GM19023 (cell line): ENCODE results near the gene AIFM3.

Source experiments
- ATAC-seq: cut with Tn5 transposase; IDR thresholded peaks from one replicate; pipeline ENCODE4 v1.9.1; 2021; ENCODE audit warnings: mild to moderate bottlenecking, moderate library complexity; ENCODE audit not compliant: unreplicated experiment

The AIFM3 gene

DNA sequence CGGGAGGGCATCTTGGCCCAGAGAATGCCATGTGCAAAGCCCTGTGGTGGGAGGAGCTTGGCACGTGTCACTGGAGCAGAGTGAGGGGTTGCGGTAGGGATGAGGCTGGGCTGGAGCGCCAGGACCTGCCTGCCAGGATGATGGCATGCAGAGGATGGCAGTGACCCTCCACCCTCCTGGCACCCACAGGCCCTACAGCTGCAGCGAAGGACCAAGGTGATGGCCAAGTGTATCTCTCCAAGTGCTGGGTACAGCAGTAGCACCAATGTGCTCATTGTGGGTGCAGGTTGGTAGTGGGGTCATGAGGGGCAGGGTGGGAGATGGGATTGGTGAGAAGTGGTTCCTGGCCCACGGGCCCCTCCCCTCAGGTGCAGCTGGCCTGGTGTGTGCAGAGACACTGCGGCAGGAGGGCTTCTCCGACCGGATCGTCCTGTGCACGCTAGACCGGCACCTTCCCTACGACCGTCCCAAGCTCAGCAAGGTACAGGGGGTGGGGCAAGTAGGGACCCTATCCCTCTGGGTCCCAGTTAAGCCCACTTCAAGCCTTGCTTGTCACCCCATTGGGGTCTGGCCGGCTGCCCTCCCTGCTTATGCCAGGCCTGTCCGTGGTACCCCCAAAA is 7.4 kb downstream of the AIFM3 start:
- ATAC-seq, result no peak

DNA sequence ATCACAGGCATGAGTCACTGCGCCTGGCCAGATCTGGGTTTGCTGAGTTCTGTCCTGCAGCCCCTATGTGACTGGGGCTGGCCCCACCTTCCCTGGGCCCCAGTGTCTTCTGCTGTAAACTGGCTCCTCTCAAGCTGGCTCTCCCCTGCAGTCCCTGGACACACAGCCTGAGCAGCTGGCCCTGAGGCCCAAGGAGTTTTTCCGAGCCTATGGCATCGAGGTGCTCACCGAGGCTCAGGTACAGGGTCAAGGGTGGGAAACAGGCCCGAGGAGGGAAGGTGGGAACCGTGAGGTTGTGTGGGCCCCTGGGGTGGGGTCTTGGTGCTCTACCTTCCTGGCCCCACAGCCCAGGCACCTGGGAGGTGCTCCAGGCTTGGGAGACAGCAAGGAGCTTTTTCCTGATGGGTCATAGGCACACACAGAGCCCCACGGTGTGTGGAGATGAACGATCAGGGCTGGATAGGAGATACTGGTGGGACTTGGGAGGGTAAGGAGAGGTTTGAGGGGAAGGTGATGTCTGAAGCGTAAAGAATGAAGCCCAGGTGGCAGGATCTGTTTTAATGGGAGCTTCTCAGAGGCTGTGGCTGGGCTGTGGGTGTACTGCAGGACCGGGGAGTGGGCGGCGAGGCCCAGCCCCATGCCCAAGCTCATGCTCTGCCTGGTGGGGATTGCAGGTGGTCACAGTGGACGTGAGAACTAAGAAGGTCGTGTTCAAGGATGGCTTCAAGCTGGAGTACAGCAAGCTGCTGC is 8.7 kb downstream of the AIFM3 start:
- no peak for ATAC-seq

DNA sequence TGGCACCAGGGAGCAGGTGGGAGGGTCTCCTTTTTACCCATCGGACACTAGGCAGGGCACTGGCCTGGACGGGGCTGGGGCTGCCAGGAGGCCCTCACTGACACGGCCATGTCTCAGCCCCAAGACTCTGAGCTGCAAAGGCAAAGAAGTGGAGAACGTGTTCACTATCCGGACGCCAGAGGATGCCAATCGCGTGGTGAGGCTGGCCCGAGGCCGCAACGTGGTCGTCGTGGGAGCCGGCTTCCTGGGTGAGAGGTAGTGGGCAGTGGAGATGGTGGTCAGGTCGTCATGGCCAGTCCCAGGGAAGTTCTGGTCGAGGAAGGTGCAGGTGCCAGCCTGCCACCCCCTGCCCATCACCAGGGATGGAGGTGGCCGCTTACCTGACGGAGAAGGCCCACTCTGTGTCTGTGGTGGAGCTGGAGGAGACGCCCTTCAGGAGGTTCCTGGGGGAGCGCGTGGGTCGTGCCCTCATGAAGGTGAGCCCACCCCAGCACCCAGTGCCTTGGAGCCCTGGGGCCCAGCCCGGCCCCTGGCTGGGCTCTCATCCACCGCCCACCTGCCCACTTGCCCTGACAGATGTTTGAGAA is 9.3 kb downstream of the AIFM3 start:
- no peak for ATAC-seq

DNA sequence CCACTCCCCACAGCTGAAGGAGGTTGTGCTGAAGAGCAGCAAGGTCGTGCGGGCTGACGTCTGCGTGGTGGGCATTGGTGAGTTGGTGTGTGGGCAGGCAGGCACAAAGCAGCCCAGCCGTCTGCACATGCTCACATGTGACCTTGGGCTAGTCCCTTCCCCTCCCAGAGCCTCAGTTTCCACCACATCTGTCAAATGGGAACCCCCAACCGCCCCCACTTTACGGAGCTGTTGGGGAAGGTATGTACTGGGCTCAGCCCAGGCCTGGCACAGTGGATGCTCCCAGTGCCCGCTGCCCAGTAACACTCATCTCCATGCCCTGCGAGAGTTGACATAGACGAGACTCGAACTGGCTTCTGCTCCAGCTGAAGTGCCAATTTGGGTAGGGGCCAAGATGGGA is 10.0 kb downstream of the AIFM3 start:
- no peak for ATAC-seq

DNA sequence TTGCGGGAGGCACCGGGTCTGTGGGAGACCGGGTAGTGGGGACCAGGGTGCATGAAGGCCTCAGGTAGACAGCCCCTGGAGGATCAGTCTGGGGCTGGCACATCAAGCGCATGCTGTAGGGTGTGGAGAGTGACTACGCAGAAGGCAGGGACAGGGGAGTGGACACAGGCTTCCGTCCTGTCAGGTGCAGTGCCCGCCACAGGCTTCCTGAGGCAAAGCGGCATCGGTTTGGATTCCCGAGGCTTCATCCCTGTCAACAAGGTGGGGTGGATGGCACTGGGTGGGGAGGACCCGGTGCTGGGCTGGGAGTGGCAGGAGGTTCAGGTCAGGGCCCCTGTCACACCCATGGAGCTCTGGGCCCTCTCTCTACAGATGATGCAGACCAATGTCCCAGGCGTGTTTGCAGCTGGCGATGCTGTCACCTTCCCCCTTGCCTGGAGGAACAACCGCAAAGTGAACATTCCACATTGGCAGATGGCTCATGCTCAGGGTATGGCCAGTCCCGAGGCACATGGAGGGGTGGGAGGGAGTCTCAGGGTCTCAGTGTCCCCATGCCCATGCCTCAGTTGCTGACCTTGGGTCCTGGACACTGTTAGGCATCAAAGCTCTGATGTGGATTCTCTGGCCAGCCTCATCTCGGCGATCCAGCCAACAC is 10.6 kb downstream of the AIFM3 start:
- ATAC-seq, result no peak

DNA sequence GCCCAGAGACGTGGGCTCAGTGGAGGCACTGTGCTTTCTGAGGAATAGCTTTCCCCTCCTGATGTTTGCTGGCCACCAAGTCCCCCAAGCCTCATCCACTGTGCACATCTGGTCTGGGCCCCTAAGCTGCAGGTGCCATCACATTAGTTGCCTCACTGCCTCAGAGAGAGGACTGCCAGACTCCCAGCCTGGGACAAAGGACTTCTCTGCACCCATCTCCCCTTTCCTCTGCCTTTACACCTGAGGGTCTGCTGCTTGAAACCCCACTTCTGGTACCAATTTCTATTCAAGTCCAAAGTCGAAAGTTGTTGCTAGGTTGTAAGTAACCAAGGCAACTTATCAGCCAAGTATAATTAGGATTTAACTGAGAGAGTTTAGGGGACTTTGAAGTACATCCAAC is 11.4 kb downstream of the AIFM3 start:
- ATAC-seq, result no peak

DNA sequence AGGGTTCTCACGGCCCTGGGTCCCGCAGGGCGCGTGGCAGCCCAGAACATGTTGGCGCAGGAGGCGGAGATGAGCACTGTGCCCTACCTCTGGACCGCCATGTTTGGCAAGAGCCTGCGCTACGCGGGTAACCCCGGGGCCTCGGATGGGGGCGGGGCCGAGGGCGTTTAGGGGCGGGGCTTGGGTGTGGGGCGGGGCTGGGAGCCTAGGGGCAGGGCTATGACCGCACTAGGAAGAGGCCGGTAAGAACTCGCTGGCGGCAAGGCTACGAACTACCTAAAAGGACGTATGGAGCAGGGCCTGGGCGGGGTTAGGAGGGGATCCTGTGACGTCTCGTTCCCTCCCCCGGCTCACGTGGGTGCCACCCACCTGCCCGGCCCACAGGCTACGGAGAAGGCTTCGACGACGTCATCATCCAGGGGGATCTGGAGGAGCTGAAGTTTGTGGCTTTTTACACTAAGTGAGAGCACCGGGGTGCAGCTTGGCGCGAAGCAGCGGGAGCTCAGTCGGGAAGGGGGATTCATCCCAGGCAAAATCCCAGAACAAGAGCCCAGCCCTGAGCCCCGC is 12.3 kb downstream of the AIFM3 start:
- ATAC-seq, result no peak

DNA sequence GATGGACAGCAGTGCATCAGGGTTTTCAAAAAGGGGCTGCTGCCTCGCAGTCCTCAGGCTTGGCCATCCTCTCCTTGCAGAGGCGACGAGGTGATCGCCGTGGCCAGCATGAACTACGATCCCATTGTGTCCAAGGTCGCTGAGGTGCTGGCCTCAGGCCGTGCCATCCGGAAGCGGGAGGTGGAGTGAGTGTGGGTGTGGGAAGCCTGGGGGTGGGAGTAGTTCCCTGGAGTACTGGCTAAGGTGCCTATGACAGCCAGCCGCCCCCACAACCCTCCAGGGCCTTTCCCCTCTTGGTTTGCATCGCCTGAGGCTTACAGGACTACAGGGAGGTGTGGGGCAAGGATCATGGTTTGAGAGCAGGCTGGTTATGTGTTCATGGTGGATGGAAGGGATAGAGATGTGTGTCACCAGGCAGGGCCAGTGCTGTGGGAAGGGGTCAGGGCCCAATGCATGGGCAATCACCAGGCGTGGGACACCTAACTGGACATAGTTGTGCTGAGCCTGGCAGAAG is 12.9 kb downstream of the AIFM3 start:
- no peak for ATAC-seq

DNA sequence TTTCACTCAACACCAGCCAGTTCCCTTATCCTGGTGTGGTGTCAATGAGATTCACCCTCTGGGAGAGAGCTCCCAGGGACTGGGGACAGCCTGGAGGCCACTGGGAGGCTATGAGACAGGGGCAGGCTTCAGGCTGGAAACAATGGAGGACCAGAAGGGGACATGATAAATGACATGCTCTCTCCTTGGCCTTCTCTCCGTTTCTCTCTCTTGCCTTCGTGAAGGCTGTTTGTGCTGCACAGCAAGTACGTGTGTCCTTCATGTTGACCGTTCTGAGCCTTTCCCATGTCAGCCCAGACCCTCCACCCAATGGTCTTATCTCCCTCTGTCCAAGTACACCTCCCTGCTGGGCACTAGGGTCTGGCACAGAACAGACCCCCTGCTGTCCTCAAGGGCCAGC is 13.5 kb downstream of the AIFM3 start:
- no peak for ATAC-seq

DNA sequence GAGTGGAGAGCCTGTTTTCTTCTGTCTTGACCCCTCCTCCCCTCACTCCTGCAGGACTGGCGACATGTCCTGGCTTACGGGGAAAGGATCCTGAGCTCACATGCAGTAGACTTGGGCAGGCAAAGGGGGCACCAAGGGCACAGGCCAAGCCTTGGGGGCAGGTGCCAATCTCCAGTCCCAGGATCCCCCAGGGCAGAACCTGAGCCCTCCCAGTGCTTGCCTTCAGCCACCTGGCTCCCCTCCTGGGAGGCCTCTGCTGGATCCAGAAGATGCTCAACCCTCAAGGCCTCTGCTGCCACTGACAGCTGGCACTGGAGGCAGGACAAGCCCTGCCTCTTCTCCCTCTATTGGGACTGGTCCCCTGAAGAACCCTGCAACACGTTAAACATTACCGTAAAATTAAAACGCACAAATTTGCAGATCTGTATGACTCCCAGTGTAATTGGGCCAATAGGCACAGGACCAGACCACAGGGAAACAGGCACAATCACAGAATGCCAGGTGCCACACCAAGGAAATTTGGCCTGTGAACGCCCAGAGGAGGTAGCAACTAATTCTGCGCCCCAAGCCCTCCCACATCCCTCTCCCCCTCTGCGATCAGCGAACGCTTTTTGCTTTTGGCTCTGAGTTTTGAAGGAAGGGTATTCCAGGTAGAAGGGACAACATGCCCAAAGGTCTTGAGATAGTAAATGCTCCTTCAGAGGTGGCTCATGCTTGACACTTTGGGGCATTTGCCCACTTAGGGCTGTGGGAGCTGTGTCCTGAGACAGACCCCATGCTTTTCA is 14.1 kb downstream of the AIFM3 start:
- ATAC-seq, result no peak

DNA sequence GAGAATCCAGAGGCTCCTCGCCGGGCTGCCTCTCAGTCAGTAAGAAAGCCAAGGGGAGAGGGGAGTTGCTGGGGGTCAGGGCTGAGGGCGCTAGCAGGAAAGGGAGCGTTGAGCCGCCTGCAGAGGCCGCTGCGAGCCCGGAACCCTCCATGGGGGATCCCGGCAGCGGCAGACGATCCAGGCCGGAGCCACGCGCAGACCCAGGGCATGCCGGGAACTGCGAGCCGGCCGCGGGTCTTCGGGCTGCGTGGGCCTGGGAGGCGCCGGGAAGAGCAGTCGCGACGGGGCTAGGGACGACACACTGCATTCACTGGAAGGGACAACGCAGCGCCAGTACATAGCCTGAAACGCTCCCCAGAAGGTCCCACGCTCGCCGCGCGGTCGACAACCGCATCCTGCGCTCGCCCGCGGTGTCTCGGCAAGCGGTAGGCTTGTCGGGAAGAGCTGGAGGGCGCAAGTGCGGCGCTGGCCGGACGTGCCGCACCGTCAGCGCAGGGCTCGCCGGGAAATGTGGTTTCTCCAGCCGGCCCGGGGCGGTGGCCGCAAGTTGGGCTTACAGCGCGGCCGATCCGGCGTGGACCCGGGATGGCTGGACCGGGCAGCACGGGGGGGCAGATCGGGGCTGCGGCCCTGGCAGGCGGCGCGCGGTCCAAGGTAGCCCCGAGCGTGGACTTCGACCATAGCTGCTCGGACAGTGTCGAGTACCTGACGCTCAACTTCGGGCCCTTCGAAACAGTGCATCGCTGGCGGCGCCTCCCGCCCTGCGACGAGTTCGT is 14.9 kb downstream of the AIFM3 start, which contains the start of gene LZTR1:
Gene LZTR1, plus strand, starts transcription at position 511 of the 776 bp plus-strand sequence. Its CDS starts 75 bp downstream, at position 586.
- peak; percentile 78 for ATAC-seq

DNA sequence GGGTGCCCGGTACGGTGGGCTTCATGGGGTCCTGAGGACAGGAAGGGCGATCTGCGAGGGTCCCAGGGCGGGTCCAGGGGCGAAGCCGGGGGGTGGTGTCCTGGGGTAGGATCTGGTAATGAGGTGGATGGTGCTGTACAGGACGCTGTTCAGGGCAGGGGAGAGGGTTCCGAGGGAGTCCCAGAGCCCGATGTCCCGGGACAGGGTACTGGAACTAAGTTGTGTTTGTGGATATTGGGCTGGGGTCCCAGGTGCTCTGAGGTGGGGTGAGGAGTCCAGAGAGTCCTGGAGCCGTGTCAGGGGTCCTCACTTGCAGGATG is 15.5 kb downstream of the AIFM3 start:
- no peak for ATAC-seq

DNA sequence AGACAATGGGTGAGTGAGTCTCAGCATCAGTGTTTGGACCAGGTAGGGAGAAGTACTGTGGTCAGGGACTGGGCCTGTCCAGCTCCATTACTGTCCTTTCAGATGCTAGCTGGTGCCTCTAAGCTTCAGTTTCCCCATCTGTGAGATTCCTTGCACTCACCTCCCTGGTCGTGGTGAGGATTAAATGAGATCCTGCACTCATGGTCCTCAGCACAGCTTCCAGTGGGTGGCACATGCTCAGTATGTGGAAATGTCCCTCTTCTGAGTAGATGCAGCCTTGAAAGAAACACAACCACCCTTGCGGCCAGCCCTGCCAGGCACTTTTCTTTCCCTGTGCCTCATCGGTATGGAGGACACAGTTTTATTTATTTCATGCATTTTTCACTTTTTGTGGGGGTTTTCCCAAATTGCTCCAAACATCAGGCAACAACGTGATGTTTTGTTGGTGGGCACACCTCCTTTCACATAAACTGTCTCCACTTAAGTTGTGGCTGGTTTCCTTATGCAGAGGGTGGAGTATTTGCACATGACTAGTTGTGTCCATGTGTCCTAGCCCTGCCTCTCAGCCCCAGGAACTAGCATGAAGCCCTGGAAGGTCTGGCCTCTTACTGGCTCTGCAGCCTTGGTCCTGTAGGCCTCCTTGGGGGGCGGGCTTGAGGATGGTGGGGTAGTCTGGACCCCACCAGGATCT is 16.2 kb downstream of the AIFM3 start:
- no peak for ATAC-seq

DNA sequence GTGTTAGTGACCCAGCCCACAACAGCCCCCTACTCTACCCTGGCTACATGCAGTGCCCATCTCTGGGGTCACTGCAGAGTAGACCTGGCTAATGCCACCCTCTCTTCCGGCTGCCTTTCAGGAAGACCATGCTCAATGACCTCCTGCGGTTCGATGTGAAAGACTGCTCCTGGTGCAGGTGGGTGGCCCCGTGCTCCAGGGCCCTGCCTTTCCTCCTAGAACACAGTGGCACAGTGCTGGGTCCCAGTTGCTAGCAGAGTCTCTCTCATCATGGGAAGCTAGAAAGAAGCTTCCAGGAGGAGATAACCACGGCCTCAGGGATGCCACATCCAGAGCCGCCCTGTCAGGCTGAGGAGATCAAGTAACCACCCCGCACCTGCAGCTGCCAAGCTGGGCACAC is 18.7 kb downstream of the AIFM3 start:
- ATAC-seq, result no peak

DNA sequence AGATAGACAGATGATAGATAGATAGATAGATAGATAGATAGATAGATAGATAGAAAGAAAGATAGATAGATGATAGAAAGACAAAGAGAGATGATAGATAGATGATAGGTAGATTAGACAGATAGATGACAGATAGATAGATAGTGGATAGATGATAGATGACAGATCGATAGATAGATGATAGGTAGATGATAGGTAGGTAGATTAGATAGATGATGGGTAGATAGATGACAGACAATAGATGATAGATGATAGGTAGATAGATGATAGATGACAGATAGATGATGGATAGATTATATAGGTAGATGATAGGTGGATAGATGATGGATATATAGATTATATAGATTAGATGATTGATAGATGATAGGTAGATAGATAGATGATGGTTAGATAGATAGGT is 19.3 kb downstream of the AIFM3 start:
- no peak for ATAC-seq

DNA sequence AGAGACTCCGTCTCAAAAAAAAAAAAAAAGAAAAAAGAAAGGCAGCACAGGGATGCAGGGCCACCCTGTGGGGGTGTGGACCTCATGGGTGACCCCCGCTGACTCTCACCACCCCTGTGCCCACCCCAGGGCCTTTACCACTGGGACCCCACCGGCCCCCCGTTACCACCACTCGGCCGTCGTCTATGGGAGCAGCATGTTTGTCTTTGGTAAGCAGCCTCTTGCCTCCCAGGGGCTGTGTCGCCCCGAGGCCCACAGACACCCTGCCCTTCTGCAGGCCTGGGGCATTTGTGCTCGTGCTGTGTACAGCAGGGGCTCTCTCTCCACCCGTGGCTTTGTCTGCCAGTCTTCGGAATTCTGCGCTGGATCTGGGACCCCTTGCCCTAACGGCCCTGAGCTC is 20.3 kb downstream of the AIFM3 start:
- ATAC-seq, result no peak

DNA sequence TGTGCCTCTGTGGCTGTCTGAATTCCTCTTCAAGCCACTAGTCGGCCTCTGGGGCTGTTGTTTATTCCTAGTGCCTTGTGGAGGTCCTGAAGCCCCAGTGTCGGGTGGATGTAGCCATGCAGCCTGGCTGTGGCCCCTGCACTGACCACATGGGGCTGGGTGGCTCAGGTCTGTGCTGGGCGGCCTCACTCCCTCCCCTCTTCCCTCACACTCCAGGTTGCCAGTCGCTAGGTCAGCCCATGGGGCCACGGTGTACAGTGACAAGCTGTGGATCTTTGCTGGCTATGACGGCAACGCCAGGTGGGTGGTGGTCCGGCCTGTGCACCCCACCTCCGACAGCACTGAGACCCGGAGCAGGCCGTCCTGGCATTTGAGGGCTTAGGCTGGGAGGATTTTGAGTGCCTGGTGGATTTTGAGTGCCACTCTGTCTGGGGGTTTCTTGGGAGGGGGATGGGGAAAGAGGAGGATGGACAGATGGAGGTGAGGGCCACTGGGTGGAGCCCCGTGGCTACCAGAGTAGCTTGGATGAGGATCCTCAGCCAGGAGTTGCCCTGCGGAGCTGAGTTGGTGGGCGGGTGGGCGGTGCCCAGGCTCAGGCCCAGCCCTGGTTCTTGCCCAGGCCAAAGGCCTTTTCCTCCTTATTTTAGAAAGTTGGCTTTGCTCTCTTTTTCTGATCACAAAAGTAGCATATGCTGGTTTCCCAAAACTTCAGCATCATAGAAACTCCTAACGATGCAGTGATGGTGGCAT is 21.7 kb downstream of the AIFM3 start:
- ATAC-seq, result no peak

DNA sequence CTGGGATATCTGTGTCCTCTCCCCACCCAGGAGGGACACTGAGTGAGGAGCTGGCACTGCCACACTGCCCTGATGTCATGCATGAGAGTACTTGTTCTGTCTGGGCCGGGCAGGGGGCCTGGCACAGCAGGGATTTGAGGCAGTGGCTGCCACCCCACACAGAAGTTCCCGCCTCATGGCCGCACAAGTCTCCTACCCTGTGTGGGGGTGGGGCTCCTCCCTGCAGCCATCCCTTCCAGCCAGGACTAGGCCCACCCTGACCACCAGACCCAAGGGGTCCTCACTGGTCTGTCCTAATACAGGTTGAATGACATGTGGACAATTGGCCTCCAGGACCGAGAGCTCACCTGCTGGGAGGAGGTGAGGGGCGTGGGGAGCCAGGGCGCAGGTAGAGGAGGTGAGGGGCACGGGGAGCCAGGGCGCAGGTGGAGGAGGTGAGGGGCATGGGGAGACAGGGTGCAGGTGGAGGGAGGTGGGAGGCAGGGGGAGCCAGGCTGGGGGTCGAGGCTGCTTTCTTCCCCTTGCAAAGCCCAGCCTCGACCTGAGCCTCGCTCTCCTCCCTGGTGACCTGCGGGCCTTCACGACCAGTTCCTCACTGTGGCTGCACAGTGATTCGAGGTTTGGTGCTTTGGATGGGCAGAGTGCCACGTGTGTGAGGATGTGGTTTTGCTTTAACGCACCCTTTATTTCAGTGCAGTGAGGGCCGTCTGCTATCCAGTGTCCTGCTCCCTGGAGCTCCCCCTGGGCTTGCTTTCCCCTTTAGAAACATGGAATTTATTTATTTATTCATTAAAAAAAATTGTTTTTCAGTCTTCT is 22.5 kb downstream of the AIFM3 start:
- ATAC-seq, result no peak
